PC-9 (cell line): Measurements from ENCODE around the gene RAB11FIP4. TPM values are rescaled to one million over a fixed set of nuclear protein-coding genes. Genes with fewer than 3 reads are reported as not detected.

Experiments
- BruUV-seq: library from RNA; stranded (reverse); fragments of 400-500 nt; replicated peaks from 2 replicates; lab custom pipeline; 2021; lab: Mats Ljungman, UMichigan
- CTCF ChIA-PET: fragments of 300-600 bp; sonication (Branson Sonifier 250); formaldehyde crosslinking; loops from one replicate; lab custom pipeline; 2022; ENCODE audit warnings: antibody characterized with exemption; lab: Charles Lee
- POLR2A ChIA-PET: fragments of 300-600 bp; sonication (Branson Sonifier 250); formaldehyde crosslinking; loops from one replicate; lab custom pipeline; 2022; ENCODE audit warnings: antibody characterized with exemption; ENCODE audit not compliant: unreplicated experiment; lab: Charles Lee
- DNase-seq, 2 experiments: peaks; one replicate each; pipeline versions ENCODE4 v3.0.0 to v3.0.0-alpha.2; 2015 to 2022; ENCODE audit warnings: mixed read lengths in 1 of 2
- H2AFZ ChIP-seq: fragments of 200-600 bp; sonication (generic); 2 replicates; pipeline ENCODE4 v1.8.1; 2017; ENCODE audit warnings: antibody characterized with exemption
- H3F3A ChIP-seq: fragments of 200-600 bp; sonication (generic); 2 replicates; pipeline ENCODE4 v1.8.1; 2017; ENCODE audit warnings: antibody characterized with exemption, mild to moderate bottlenecking, low read depth; ENCODE audit not compliant: insufficient read depth
- H3K27ac ChIP-seq: fragments of 200-600 bp; sonication (generic); 2 replicates; pipeline ENCODE4 v1.6.1; 2016; ENCODE audit warnings: mixed run types
- H3K27me3 ChIP-seq: fragments of 200-600 bp; sonication (generic); 2 replicates; pipeline ENCODE4 v1.6.1; 2016; ENCODE audit warnings: low read depth, mixed run types; ENCODE audit not compliant: insufficient read depth
- H3K36me3 ChIP-seq: fragments of 200-600 bp; sonication (generic); 2 replicates; pipeline ENCODE4 v1.6.1; 2016; ENCODE audit warnings: low read depth, mixed run types
- H3K4me1 ChIP-seq: fragments of 200-600 bp; sonication (generic); replicated peaks from 2 replicates; pipeline ENCODE4 v1.6.1; 2016; ENCODE audit warnings: mixed run types; ENCODE audit not compliant: insufficient read depth
- H3K4me2 ChIP-seq: fragments of 200-600 bp; sonication (generic); 2 replicates; pipeline ENCODE4 v1.6.1; 2017; ENCODE audit warnings: mixed run types
- H3K4me3 ChIP-seq: fragments of 200-600 bp; sonication (generic); 2 replicates; pipeline ENCODE4 v1.6.1; 2016; ENCODE audit warnings: mixed run types
- H3K79me2 ChIP-seq: fragments of 200-600 bp; sonication (generic); 2 replicates; pipeline ENCODE4 v1.6.1; 2017; ENCODE audit warnings: low read depth, mixed run types
- H3K9me2 ChIP-seq: fragments of 200-600 bp; sonication (generic); 2 replicates; pipeline ENCODE4 v1.8.1; 2017; ENCODE audit warnings: mild to moderate bottlenecking; ENCODE audit not compliant: insufficient read depth
- H3K9me3 ChIP-seq: fragments of 200-600 bp; sonication (generic); 2 replicates; pipeline ENCODE4 v1.8.1; 2016; ENCODE audit warnings: low read depth; ENCODE audit not compliant: insufficient read depth
- H4K20me1 ChIP-seq: fragments of 200-600 bp; sonication (generic); 2 replicates; pipeline ENCODE4 v1.8.1; 2017; ENCODE audit not compliant: insufficient read depth
- EZH2 ChIP-seq: fragments of 200-600 bp; sonication (generic); IDR thresholded peaks from 2 replicates; pipeline ENCODE4 v1.8.0; 2017; ENCODE audit warnings: antibody characterized with exemption, low read depth
- intact Hi-C: fragments of 100-400 bp; cut with micrococcal nuclease; formaldehyde crosslinking; loops from one replicate; pipeline ENCODE4 v1.10.0; 2022; ENCODE audit not compliant: unreplicated experiment
- total RNA-seq: library from RNA; stranded (reverse); gene quantifications from 2 replicates; pipeline ENCODE4 v1.2.3, GENCODE V29; 2021
- TF ChIP-seq, protein P1 (sequence below): fragments of 200-600 bp; sonication (generic); conservative IDR thresholded peaks from 2 replicates; pipeline ENCODE4 v1.6.1; 2017; ENCODE audit warnings: mixed run types, antibody characterized with exemption, mild to moderate bottlenecking, moderate library complexity

The RAB11FIP4 gene
- total RNA-seq, 1 experiment from 2014 or later = 22.9 TPM

DNA sequence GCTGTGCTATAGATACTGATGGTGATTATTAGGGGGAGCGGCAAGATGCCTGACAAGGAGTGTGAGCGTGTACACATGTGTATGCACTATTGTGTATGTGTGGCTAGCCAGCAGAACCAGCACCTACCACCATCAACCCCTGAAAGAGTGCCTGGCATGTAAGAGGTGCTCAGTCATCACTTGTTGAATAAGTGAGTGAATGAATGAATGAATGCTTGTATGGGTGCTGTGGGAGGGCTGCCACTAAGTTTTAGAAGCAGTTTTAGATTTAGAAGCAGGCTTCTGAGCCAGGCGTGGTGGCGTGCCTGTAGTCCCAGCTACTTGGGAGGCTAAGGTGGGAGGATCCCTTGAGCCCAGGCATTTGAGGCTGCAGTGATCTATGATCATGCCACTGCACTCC, 37.0 kb downstream of the RAB11FIP4 start:
- H3K4me3 ChIP-seq = no peak overlapping the region
- H2AFZ ChIP-seq = no peak overlapping the region
- no TSS peak for BruUV-seq
- H4K20me1 ChIP-seq = no peaks in the 10 kb centered on the region
- intact Hi-C loops = no loop called here
- no peaks in the 10 kb centered on the region for H3K4me1 ChIP-seq
- DNase-seq = no peak
- no peak overlapping the region for H3K27ac ChIP-seq
- no peak overlapping the region for H3K4me2 ChIP-seq
- H3K27me3 ChIP-seq = no peaks in the 10 kb centered on the region
- no peaks in the 10 kb centered on the region for H3K79me2 ChIP-seq
- CTCF ChIA-PET = no interaction called here
- no peaks in the 10 kb centered on the region for H3K9me2 ChIP-seq
- TF ChIP-seq, protein P1, sequence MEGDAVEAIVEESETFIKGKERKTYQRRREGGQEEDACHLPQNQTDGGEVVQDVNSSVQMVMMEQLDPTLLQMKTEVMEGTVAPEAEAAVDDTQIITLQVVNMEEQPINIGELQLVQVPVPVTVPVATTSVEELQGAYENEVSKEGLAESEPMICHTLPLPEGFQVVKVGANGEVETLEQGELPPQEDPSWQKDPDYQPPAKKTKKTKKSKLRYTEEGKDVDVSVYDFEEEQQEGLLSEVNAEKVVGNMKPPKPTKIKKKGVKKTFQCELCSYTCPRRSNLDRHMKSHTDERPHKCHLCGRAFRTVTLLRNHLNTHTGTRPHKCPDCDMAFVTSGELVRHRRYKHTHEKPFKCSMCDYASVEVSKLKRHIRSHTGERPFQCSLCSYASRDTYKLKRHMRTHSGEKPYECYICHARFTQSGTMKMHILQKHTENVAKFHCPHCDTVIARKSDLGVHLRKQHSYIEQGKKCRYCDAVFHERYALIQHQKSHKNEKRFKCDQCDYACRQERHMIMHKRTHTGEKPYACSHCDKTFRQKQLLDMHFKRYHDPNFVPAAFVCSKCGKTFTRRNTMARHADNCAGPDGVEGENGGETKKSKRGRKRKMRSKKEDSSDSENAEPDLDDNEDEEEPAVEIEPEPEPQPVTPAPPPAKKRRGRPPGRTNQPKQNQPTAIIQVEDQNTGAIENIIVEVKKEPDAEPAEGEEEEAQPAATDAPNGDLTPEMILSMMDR = no peak
- TF ChIP-seq EZH2 = no peak
- no peaks in the 10 kb centered on the region for H3F3A ChIP-seq
- no peaks in the 10 kb centered on the region for H3K36me3 ChIP-seq
- H3K9me3 ChIP-seq = no peaks in the 10 kb centered on the region
- POLR2A ChIA-PET = interaction anchor here (0.6 kb wide), 1 partner anchor 708 kb away, joined by 6 read pairs; no protein-coding TSS in a partner anchor

GRCh38 chr17:31431098-31431851, 39.8 kb downstream of the RAB11FIP4 start:
- intact Hi-C loops = loop anchor here (10.0 kb wide), 1 partner anchor 54 kb away; no protein-coding TSS in a partner anchor
- CTCF ChIA-PET = interaction anchor here (0.7 kb wide), 1 partner anchor 17 kb away, joined by 5 read pairs; no protein-coding TSS in a partner anchor
- H3K27ac ChIP-seq = no peak overlapping the region
- no peaks in the 10 kb centered on the region for H3K79me2 ChIP-seq
- no peaks in the 10 kb centered on the region for H4K20me1 ChIP-seq
- no peaks in the 10 kb centered on the region for H3K36me3 ChIP-seq
- no peaks in the 10 kb centered on the region for H3K9me3 ChIP-seq
- POLR2A ChIA-PET = interaction anchor here (0.6 kb wide), 2 partner anchors 17 to 25 kb away, joined by 3 to 4 read pairs; no protein-coding TSS in a partner anchor
- H3K9me2 ChIP-seq = no peaks in the 10 kb centered on the region
- no peaks in the 10 kb centered on the region for H3K27me3 ChIP-seq
- BruUV-seq = no TSS peak
- no peak for TF ChIP-seq EZH2
- TF ChIP-seq, protein P1 = no peak
- no peak overlapping the region for H3K4me2 ChIP-seq
- DNase-seq = no peak
- no peak overlapping the region for H3K4me3 ChIP-seq
- no peak overlapping the region for H2AFZ ChIP-seq
- H3F3A ChIP-seq = no peaks in the 10 kb centered on the region
- H3K4me1 ChIP-seq = no peaks in the 10 kb centered on the region

GRCh38 chr17:31431852-31432658, 40.6 kb downstream of the RAB11FIP4 start:
- intact Hi-C loops = loop anchor here (10.0 kb wide), 1 partner anchor 53 kb away; no protein-coding TSS in a partner anchor
- CTCF ChIA-PET = interaction anchor here (0.5 to 0.7 kb wide), 4 partner anchors 17 to 380 kb away, joined by 3 to 7 read pairs (median 4); no protein-coding TSS in a partner anchor
- peak in 1 of 2 experiments; percentile 78 for DNase-seq
- Histone ChIP-seq H4K20me1 (no peaks in the 10 kb centered on the region), H3K9me3 (no peaks in the 10 kb centered on the region), H3K4me1 (no peaks in the 10 kb centered on the region), H3K79me2 (no peaks in the 10 kb centered on the region), H3K4me2 (no peak overlapping the region), H3K36me3 (no peaks in the 10 kb centered on the region), H3F3A (no peaks in the 10 kb centered on the region), H3K27ac (no peak overlapping the region), H3K9me2 (no peaks in the 10 kb centered on the region), H3K4me3 (no peak overlapping the region), H2AFZ (no peak overlapping the region), H3K27me3 (no peaks in the 10 kb centered on the region)
- POLR2A ChIA-PET = interaction anchor here (0.6 kb wide), 3 partner anchors 16 to 469 kb away, joined by 3 to 4 read pairs (median 3); no protein-coding TSS in a partner anchor
- TF ChIP-seq, protein P1 = no peak
- no peak for TF ChIP-seq EZH2
- BruUV-seq = TSS peak; percentile 59
